ENCODE data around the gene USP25. TPM values are rescaled to one million over a fixed set of nuclear protein-coding genes. Genes with fewer than 3 reads are reported as not detected.

The USP25 gene
- total and polyA plus RNA-seq, 8 donors = 37.2 to 51.9 (median 44.9) TPM

GRCh38 chr21:15764878-15765277, 35.1 kb downstream of the USP25 start:
- no peaks in the 10 kb centered on the region for H3K9me3 ChIP-seq
- ATAC-seq = no peak
- H3K4me3 ChIP-seq = no peak overlapping the region
- peaks cover 0 to 8% of the 10 kb centered on the region in 2 donors for H3K36me3 ChIP-seq
- DNase-seq = no peak
- intact Hi-C loops (cut with DNase I) = no loop called here
- peaks cover 0 to 16% of the 10 kb centered on the region in 2 donors for H3K4me1 ChIP-seq
- TF ChIP-seq CTCF (IDR thresholded peaks at IDR 0.05) = no peak
- H3K27ac ChIP-seq = no peak overlapping the region
- no peaks in the 10 kb centered on the region for H3K27me3 ChIP-seq

- Histone ChIP-seq H3K27ac (no peak overlapping the region), H3K4me1 (peaks cover 7 to 13% of the 10 kb centered on the region in 2 donors), H3K4me3 (no peak overlapping the region), H3K9me3 (no peaks in the 10 kb centered on the region), H3K27me3 (no peaks in the 10 kb centered on the region), H3K36me3 (peaks cover 0 to 8% of the 10 kb centered on the region in 2 donors)
- intact Hi-C loops (cut with DNase I) = no loop called here
- DNase-seq (no peak), ATAC-seq (no peak)
- TF ChIP-seq CTCF (IDR thresholded peaks at IDR 0.05) = no peak
Observed at GRCh38 chr21:15766952-15767603, 37.3 kb downstream of the USP25 start.

- DNase-seq (no peak), ATAC-seq (no peak)
- TF ChIP-seq CTCF (IDR thresholded peaks at IDR 0.05) = no peak
- no peaks in the 10 kb centered on the region for H3K9me3 ChIP-seq
- no peaks in the 10 kb centered on the region for H3K27me3 ChIP-seq
- H3K27ac ChIP-seq = no peak overlapping the region
- intact Hi-C loops (cut with DNase I) = no loop called here
- no peak overlapping the region for H3K4me3 ChIP-seq
- peaks cover 7 to 13% of the 10 kb centered on the region in 2 donors for H3K4me1 ChIP-seq
- peaks cover 0 to 8% of the 10 kb centered on the region in 2 donors for H3K36me3 ChIP-seq
Observed at GRCh38 chr21:15768045-15768601, 38.3 kb downstream of the USP25 start.

- Histone ChIP-seq H3K9me3 (no peaks in the 10 kb centered on the region), H3K36me3 (peaks cover 0 to 8% of the 10 kb centered on the region in 2 donors), H3K27ac (no peak overlapping the region), H3K27me3 (no peaks in the 10 kb centered on the region), H3K4me1 (peaks cover 7 to 13% of the 10 kb centered on the region in 2 donors), H3K4me3 (no peak overlapping the region)
- TF ChIP-seq CTCF (IDR thresholded peaks at IDR 0.05) = no peak
- no peak for ATAC-seq
- DNase-seq = no peak
- intact Hi-C loops (cut with DNase I) = no loop called here
Observed at GRCh38 chr21:15768853-15769252, 39.1 kb downstream of the USP25 start.

- Histone ChIP-seq H3K27ac (no peak overlapping the region), H3K27me3 (no peaks in the 10 kb centered on the region), H3K4me1 (peaks cover 7 to 31% of the 10 kb centered on the region in 2 donors), H3K4me3 (no peak overlapping the region), H3K9me3 (no peaks in the 10 kb centered on the region), H3K36me3 (peaks cover 0 to 2% of the 10 kb centered on the region in 2 donors)
- intact Hi-C loops (cut with DNase I) = no loop called here
- no peak for TF ChIP-seq CTCF (IDR thresholded peaks at IDR 0.05)
- no peak for ATAC-seq
- peak in 1 of 4 donors; percentile 10 for DNase-seq
Observed at GRCh38 chr21:15771311-15771710, 41.5 kb downstream of the USP25 start.

Measured in left lung (tissue), 10 donors.